Measurements from ENCODE around the gene MYOZ1.

MYOZ1 gene

DNA sequence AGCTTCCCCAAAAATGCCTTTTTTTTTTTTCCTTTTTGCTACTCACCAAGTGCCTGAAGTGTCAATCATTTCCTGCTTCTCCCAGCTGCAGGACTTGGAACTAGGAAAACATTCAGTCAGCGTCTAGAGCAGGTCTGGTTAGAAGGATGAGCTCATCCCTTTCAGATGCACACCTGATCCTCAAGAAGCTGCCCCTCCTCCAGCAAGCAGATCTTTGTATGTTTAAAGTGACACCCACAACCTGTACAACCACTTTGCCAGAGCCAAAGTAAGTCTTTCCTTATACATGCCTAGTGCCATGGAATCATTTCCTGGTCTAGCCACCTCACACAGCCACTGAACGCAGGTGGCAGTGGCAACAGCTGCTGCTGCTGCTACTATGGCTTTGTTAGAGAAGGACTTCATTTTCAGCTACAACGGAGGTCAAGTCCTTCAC lies 39.8 kb downstream of the MYOZ1 start:
- no peak for DNase-seq (ENCODE audit: low read depth in 1 of 2, low spot score in 1 of 2)

DNA sequence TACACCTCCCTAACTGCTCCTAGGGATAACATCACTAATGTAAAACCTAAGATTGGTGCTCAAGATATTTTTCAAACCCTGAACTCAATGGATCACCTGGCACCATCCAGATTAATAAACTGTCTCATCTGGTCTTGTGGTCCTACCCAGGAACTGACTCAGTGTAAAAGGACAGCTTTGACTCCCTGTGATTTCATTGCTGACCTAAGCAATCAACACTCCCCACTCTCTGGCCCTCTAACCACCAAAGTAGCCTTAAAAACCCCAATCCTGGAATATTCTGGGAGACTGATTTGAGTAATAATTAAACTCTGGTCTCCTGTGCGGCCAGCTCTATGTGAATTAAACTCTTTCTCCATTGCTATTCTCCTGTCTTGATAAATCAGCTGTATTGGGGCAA lies 43.9 kb downstream of the MYOZ1 start:
- no peak for DNase-seq (ENCODE audit: low read depth in 1 of 2, low spot score in 1 of 2)

DNA sequence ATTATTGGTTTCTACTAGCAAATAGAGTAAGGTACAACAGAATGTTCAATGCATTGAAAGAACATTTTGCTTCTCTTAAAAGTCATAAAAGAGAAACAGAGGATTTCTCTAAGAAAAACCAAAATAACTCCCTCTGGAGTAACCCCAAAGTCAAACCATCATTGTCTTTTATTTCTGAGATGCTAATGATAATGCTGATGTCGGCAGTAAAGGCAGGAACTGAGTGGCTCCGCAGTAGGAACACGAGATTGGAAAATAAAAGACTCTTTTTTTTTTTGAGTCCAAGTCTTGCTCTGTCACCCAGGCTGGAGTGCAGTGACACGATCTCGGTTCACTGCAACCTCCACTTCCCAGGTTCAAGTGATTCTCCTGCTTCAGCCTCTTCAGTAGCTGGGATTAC lies 47.5 kb downstream of the MYOZ1 start:
- DNase-seq (ENCODE audit: low read depth in 1 of 2, low spot score in 1 of 2): no peak

DNA sequence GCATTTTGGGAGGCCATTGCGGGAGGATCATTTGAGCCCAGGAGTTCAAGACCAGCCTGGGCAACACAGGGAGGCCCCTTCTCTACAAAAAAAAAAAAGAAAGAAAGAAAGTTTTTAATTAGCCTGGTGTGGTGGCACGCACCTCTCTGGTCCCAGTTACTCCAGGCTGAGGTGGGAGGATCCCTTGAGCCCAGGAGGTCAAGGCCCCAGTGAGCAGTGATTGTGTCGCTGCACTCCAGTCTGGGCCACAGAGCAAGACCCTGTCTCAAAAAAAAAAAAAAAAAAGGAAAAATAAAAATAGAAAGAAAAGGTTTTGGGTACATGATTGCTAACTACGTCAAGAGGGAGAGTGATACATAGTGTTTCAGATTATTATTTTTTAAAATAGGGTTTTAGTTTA lies 48.2 kb downstream of the MYOZ1 start:
- no peak for DNase-seq (ENCODE audit: low read depth in 1 of 2, low spot score in 1 of 2)

DNA sequence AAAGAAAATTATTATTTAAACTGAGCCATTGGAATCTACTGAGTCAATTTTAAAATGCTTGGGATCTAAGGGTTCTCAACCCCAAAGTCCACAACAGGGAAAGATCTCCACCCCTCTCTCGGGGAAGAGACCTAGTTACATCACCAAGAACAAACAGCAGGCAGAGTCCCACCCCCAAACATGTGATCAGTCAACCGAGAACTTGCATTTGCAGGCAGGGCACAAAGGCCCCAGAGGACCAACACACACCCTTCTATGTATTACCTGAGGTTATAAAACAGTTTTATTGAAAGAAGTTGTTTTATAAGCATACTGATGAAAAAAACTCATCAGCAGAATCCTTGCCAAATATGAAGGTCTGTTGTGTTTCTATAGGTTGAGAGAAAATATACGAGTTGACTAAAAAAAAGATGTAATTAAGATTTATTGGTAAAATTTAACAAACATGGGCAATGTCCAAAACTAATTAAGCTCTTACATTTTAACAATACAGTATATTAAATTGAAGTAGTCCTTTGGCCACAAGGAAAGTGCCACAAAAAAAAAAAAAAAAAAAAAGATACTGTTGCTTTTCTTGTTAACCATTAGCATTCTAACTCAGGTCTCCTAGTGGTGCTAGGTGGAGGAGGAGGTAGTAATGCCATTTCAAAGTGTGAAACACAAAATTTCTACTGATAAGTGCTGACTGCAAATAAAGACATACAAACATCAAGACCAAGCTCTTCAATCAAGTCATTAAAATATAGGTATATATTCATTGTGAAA lies 49.2 kb downstream of the MYOZ1 start:
- DNase-seq (ENCODE audit: low read depth in 1 of 2, low spot score in 1 of 2): no peak

DNA sequence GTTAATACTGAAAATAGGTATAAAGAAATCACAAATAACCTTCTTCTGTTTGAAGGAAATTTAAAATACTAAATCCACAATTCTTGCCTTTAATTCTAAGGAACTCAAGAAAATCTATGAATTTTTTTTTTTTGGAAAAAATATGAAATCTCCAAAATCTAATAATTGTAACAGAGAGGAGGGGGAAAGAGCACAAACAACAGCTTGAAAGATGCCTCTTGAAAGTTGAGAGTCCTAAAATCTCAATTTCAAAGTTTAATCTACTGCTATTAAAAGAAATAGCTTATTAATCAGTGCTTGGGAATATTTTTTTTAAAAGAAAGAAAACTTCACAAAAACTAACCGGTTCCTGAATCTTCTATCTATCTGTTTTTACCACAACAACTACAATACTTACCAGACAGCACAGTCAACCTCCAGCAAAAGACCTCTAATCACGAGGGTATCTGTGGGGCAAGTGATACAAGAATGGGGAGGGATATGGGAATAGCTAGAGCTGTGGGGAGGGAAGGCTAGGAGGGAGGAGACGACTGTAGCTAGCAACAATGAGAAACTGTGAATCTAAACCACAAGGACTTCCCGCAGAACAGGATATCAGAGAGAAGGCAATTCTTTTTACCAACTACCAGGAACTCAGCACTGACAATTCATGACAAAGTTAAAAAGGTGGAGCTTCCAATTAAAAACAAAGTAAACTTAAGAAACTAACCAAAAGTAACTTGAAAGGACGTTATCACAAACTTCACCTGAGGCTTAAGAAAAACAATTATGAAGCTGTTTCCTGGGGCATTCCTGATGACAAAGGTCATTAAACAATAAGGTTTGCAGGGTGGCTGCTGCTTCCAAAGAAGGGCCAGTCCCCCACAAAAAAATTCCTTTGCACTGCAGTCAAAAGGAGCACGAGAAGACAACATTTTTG lies 50.1 kb downstream of the MYOZ1 start, which contains the start of gene USP54:
USP54 (minus strand) TSS at position 462 of the 919 bp plus-strand sequence. CDS start 15,684 bp downstream, outside the sequence.
- no peak for DNase-seq (ENCODE audit: low read depth in 1 of 2, low spot score in 1 of 2)

DNA sequence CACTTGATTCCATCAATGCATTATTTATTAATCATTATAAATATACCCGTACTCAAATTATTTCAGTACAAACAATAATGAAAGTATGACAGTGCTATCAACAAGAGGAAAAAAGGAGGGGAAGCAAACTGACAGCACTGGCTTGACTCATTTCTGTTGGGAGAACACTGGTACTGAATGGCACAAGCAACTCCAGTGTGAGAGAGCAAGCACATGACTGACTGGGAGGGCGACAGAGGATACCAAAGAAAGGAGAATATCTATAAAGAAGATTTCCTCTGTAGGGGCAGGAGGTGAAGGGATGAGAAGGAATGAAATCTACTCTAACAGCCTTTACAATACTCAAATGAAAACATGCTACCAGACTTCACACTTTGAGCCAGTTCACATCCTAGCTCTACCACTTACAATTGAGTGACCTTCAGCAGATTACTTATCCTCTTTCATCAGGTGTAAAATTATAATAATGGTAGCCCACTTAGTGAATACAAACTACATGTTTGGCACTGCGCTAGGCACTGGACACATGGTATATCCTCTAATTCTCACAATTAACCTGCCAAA lies 51.6 kb downstream of the MYOZ1 start:
- DNase-seq (ENCODE audit: low read depth in 1 of 2, low spot score in 1 of 2): no peak

DNA sequence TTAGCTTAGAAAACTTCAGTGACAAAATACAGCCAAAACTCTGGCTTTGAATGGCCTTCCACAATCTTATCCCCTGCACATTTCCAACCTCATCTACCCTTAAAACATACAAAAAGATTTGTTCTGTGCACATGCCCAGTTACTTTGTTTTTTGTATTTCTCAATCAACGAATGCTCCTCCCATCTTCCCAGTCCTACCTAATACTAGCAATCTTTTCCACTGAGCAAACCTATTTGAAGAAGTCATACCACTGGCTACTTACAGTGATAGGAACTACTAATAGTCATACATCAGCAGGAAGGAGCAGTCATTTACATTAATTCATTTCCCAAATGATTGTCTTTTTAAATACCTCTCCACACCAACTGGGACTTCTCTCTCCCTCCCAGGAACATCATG lies 52.6 kb downstream of the MYOZ1 start:
- no peak for DNase-seq (ENCODE audit: low read depth in 1 of 2, low spot score in 1 of 2)

DNA sequence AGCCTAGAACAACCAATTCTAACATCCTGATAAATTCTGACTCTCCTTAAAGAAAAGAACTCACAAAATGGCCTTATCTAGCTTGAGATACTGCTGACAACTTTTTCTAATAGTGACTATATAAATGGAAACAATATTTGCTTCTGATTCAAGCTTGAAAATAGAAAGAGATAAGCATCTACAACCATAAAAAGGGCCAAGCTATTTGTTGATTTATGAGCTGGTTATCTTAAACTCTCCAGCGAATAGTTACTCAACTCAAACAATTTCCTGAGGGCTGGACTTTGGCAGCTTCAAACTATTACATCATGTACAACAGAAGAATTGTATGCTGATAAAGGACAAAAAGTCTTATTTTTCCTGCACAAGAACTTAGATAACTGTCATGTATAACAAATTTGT lies 54.7 kb downstream of the MYOZ1 start:
- no peak for DNase-seq (ENCODE audit: low read depth in 1 of 2, low spot score in 1 of 2)

DNA sequence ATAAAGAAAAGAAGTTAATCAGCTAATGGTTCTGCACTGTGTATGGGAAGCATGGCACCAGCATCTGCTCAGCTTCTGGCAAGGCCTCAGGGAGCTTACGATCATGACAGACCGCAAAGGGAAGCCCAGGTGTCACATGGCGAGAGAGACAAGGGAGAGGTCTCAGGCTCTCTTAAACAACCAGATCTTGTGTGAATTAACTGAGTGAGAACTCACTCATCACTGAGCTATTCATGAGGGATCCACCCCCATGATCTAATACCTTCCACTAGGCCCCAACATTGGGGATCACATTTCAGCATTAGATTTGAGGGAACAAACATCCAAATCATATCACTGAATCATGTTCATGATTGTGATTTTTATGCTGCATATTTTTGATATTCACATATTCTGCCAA lies 55.9 kb downstream of the MYOZ1 start:
- no peak for DNase-seq (ENCODE audit: low read depth in 1 of 2, low spot score in 1 of 2)

DNA sequence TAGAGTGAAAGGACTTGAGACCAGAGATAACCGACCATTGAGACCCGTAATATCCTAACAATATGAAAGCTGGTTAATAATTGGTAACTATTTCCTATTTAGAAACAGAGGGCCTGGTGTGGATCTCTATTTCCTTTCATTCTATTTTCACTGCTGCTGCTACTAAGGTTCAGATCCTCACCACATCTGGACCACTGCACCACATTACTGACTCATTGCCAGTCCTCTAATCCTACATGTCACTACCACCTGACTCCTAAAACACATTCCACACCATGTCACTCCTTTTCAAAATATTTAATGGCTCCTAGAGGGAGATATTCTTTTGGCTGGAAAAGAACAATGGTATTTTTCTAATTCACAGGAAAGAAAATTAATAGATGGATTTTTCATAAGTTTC lies 56.5 kb downstream of the MYOZ1 start:
- DNase-seq (ENCODE audit: low read depth in 1 of 2, low spot score in 1 of 2): no peak

DNA sequence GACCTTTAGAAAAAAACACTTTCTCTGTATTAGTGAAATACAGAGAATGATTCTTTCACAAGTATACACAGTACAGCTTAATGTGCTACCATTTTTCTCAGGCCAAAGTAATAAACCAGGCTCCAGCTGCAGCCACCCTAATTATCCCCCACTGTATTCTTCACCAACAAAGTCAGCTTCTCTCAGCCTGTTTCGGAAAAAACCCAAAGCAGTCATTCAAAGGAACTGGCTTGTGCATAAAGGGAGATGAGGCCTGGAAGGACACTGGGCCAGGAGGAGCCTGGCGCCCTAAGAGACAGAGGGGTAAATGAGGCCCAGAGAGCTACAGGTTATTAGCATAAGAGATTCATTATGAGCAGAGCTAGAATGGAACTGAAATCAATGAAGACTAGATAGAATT lies 59.4 kb downstream of the MYOZ1 start:
- DNase-seq (ENCODE audit: low read depth in 1 of 2, low spot score in 1 of 2): no peak

All from stimulated activated CD4-positive, alpha-beta T cell treated with anti-CD3 and anti-CD28 coated beads, Interleukin-15, amount 100 ng/mL, for 1 hour (primary cell).